ENCODE data around the gene MICAL2.

The MICAL2 gene

DNA sequence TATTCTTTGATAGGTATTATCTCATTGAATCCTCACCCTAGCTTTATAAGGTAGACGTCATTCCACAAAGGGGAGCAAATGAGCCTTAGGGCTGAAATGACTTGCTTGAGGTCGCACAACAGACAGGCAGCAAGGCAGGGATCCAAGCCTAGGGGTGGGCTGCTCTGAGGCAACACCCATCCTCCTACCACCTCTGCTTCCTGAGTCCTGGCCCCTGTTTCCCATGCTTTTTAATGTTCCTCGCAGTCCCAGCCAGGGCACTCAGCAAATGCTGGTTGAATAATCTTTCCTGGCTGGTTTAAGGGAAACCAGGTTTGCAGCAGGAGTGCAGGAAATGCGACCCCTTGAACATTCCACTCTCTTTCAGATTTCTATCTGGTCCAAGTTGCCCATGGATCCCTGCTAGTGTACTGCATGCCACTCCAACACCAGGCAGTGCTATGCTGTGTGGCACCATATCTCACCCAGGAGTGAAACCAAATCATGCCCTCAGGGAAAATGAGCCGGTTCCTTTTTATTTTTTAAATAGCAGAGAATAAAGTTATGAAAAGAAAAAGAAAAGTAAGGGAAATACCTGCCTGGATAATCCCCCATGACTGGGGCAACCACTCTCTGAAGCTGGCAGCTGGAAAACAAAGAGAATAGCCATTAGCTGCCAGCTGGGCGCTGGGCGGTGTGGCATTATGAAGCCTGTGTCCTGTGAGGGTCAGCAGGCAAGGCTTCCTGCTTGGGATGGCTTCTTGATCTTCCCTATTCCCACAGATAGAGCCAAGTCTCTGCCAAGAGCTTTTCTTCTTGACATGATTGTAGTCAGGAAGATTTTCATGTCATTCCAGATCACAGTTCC lies 21.8 kb downstream of the MICAL2 start:
- H3K4me3 ChIP-seq (ENCODE audit: low read depth, low read length), result no peak overlapping the region
- TF ChIP-seq, protein P1, sequence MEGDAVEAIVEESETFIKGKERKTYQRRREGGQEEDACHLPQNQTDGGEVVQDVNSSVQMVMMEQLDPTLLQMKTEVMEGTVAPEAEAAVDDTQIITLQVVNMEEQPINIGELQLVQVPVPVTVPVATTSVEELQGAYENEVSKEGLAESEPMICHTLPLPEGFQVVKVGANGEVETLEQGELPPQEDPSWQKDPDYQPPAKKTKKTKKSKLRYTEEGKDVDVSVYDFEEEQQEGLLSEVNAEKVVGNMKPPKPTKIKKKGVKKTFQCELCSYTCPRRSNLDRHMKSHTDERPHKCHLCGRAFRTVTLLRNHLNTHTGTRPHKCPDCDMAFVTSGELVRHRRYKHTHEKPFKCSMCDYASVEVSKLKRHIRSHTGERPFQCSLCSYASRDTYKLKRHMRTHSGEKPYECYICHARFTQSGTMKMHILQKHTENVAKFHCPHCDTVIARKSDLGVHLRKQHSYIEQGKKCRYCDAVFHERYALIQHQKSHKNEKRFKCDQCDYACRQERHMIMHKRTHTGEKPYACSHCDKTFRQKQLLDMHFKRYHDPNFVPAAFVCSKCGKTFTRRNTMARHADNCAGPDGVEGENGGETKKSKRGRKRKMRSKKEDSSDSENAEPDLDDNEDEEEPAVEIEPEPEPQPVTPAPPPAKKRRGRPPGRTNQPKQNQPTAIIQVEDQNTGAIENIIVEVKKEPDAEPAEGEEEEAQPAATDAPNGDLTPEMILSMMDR (IDR thresholded peaks at IDR 0.05; ENCODE audit: low read depth, low read length, missing control alignments), result no peak
- DNase-seq (ENCODE audit: low read depth), result no peak
- in situ Hi-C loops (cut with HindIII; ENCODE audit: low sequenced_read_pairs), result no loop called here

DNA sequence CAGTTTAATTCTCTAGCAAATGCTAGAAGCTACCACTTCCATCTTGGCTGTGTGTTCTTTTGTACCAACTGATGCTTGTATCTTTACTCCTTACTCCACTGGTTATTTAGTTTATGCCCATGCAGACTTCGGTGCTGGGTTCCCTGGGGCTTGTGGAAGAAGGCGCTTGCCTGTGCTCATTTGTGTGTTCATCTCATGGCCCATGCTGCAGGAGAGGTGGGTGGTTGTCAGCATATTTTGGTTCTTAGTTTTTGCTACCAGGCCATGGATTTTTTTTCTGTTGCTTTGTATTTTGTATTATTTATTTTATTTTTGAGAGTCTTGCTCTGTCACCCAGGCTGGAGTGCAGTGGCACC lies 22.4 kb downstream of the MICAL2 start:
- in situ Hi-C loops (cut with HindIII; ENCODE audit: low sequenced_read_pairs), result no loop called here
- TF ChIP-seq, protein P1 (IDR thresholded peaks at IDR 0.05; ENCODE audit: low read depth, low read length, missing control alignments), result no peak
- no peak overlapping the region for H3K4me3 ChIP-seq (ENCODE audit: low read depth, low read length)
- DNase-seq (ENCODE audit: low read depth), result no peak

DNA sequence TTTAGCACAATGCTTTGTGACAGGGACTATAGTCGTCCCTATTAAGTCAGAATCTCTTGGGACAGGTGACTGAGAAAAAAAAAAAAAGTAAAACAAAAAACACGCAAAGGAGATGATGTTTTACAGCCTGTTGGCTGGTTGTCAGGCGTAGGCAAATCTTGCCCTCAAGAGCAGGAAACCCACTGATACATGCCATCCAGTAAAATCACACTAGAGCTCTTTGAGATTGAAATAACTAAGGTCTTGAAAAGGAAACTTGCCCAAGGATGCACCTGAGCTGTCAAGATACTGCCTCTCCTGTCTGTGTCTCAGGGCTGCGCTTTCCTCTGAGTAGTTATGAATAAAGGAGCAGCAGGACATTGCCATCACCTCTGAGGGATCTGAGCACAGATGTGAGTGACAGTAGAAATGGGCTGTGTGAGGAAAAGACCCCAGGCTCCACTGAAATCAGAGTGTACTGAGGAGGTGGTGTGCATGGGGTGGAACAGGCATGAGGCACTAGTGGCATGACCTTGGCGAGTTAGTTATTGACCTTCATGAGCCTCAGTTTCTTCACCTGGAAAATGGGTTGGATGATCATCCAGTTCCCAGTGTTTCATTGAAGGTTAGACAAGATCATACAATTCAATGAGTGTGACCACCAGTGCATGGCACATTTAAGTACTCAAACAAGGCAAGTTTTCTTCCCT lies 23.3 kb downstream of the MICAL2 start:
- in situ Hi-C loops (cut with HindIII; ENCODE audit: low sequenced_read_pairs), result no loop called here
- H3K4me3 ChIP-seq (ENCODE audit: low read depth, low read length), result no peak overlapping the region
- TF ChIP-seq, protein P1 (IDR thresholded peaks at IDR 0.05; ENCODE audit: low read depth, low read length, missing control alignments), result no peak
- no peak for DNase-seq (ENCODE audit: low read depth)

DNA sequence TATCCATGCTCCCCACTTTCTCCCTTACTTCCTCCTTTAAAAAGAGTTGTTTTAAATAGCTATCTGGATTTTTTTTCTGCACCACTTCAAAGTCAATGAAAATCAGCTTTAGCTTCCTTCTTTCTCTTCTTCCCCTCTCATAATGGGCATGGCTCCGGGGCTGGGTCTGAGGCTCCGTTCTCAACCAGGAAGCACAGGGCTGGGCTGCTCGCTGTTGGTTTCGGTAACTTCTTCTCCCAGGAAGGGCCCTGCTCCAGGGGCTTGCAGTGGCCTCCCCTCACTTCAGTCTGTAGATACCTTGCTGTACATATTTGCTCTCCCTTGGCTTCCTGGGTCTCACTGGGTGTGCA lies 23.8 kb downstream of the MICAL2 start:
- no peak overlapping the region for H3K4me3 ChIP-seq (ENCODE audit: low read depth, low read length)
- in situ Hi-C loops (cut with HindIII; ENCODE audit: low sequenced_read_pairs), result no loop called here
- no peak for DNase-seq (ENCODE audit: low read depth)
- TF ChIP-seq, protein P1 (IDR thresholded peaks at IDR 0.05; ENCODE audit: low read depth, low read length, missing control alignments), result no peak

DNA sequence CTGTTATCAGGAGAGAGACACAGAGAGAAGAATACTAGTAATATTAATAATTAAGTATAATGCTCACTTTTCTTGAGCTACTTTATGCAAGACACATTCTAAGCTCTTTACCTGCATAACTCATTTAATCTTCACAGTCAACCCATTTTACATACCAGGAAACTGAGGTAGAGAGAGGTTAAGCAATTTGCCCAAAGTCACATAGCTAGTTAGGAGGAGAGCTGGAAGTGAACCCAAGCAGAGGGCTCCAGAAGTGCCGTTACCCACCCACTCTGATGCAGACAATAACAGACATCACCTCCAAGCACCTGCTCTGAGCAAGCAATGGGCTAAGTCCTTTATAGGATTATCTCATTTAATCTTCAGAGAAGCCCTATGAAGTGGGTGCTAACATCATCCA lies 24.8 kb downstream of the MICAL2 start:
- TF ChIP-seq, protein P1 (IDR thresholded peaks at IDR 0.05; ENCODE audit: low read depth, low read length, missing control alignments), result no peak
- H3K4me3 ChIP-seq (ENCODE audit: low read depth, low read length), result no peak overlapping the region
- no peak for DNase-seq (ENCODE audit: low read depth)
- in situ Hi-C loops (cut with HindIII; ENCODE audit: low sequenced_read_pairs), result no loop called here

DNA sequence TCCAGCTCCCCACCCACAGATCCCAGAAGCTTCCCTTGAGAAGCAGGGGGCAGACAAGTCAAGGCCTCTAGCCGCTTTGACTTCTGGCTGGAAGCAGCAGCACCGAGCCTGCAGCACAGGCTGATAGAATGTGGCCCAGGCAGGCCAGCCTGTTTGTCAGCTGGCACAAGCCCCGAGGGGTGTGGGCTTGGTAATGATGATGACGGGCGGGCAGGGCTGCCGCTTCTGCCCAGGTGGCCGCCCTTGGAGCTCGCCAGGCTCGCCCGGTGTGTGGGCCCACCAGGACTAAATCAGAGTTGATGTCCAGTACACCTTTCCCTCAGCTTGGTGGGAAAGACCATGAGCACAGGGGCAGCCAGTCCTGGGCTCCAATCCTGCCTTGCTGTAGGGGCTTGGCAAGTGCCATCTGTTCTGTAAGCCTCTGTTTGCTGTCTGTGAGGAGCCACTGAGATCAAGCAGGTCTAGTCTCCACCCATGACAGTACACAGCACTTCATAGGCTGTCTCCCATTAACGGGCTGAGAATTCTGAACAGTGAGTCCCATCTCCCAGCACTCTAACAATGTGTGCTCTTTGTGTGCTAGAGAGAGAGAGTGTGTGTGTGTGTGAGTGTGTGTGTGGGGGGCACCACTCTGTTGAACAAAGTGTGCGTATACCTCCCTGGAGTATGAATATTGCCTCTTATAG lies 26.8 kb downstream of the MICAL2 start:
- H3K4me3 ChIP-seq (ENCODE audit: low read depth, low read length), result no peak overlapping the region
- TF ChIP-seq, protein P1 (IDR thresholded peaks at IDR 0.05; ENCODE audit: low read depth, low read length, missing control alignments), result no peak
- DNase-seq (ENCODE audit: low read depth), result no peak
- in situ Hi-C loops (cut with HindIII; ENCODE audit: low sequenced_read_pairs), result no loop called here
